ENCODE results near the gene DUSP1. TPM values are rescaled to one million over a fixed set of nuclear protein-coding genes. Genes with fewer than 3 reads are reported as not detected.
"Not testable (repeated sequence)": the region's sequence is repeated elsewhere in the genome, so short reads cannot be mapped to it uniquely, and the experiment has no call there.

The DUSP1 gene
- total RNA-seq, 1 donor from 2014 or later: 382 TPM

DNA sequence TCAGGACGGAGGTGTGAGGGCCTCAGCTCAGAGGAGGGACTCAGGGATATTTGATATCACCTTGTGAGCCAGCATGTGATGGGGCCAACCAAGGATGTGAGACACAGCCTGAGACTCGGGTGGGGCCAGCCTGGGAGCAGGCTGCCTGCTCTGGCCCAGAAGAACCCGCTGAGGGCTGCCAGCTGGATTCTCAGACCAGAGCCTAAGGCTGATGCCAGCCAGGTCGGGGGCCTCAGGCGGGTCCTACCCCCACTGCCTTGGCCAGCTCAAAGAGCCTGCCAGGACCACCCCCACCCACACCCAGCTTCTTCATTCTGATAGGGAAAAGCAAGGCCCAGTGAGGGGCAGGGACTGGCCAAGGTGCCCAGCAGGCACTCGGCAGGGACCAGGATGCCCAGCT is 20.3 kb upstream of the DUSP1 start:
- ATAC-seq: no peak
- no peaks in the 10 kb centered on the region for H3K36me3 ChIP-seq
- intact Hi-C loops (cut with DNase I): no loop called here
- H3K27ac ChIP-seq: no peak overlapping the region
- DNase-seq: no peak
- H3K4me3 ChIP-seq: no peak overlapping the region
- peaks cover 58% of the 10 kb centered on the region for H3K4me1 ChIP-seq
- TF ChIP-seq, protein P1, sequence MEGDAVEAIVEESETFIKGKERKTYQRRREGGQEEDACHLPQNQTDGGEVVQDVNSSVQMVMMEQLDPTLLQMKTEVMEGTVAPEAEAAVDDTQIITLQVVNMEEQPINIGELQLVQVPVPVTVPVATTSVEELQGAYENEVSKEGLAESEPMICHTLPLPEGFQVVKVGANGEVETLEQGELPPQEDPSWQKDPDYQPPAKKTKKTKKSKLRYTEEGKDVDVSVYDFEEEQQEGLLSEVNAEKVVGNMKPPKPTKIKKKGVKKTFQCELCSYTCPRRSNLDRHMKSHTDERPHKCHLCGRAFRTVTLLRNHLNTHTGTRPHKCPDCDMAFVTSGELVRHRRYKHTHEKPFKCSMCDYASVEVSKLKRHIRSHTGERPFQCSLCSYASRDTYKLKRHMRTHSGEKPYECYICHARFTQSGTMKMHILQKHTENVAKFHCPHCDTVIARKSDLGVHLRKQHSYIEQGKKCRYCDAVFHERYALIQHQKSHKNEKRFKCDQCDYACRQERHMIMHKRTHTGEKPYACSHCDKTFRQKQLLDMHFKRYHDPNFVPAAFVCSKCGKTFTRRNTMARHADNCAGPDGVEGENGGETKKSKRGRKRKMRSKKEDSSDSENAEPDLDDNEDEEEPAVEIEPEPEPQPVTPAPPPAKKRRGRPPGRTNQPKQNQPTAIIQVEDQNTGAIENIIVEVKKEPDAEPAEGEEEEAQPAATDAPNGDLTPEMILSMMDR (IDR thresholded peaks at IDR 0.05): no peak
- no peaks in the 10 kb centered on the region for H3K9me3 ChIP-seq
- no peaks in the 10 kb centered on the region for H3K27me3 ChIP-seq

DNA sequence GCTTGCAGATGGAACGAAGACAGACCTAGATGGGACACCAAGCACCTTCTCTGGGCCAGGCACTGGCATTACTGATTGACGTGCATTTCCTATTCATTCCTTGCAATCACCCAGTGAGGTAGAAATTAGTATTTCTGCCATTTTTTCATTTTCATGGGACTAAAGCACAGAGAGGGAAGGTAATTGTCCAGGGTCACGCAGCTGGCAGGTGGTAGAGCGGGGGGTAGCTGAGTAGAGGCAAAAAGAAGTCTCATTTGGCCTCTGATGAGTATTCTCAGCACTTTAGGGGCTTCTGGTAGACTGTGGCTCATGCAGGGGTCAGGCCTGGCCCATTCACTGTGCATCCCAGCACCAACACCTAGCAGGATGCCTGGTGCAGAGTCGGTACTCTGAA is 19.5 kb upstream of the DUSP1 start:
- H3K27me3 ChIP-seq: no peaks in the 10 kb centered on the region
- H3K36me3 ChIP-seq: no peaks in the 10 kb centered on the region
- TF ChIP-seq, protein P1 (IDR thresholded peaks at IDR 0.05): no peak
- ATAC-seq: no peak
- H3K27ac ChIP-seq: peak overlapping the region; percentile 82
- DNase-seq: no peak
- H3K4me3 ChIP-seq: no peak overlapping the region
- intact Hi-C loops (cut with DNase I): no loop called here
- H3K4me1 ChIP-seq: peaks cover 50% of the 10 kb centered on the region
- no peaks in the 10 kb centered on the region for H3K9me3 ChIP-seq

DNA sequence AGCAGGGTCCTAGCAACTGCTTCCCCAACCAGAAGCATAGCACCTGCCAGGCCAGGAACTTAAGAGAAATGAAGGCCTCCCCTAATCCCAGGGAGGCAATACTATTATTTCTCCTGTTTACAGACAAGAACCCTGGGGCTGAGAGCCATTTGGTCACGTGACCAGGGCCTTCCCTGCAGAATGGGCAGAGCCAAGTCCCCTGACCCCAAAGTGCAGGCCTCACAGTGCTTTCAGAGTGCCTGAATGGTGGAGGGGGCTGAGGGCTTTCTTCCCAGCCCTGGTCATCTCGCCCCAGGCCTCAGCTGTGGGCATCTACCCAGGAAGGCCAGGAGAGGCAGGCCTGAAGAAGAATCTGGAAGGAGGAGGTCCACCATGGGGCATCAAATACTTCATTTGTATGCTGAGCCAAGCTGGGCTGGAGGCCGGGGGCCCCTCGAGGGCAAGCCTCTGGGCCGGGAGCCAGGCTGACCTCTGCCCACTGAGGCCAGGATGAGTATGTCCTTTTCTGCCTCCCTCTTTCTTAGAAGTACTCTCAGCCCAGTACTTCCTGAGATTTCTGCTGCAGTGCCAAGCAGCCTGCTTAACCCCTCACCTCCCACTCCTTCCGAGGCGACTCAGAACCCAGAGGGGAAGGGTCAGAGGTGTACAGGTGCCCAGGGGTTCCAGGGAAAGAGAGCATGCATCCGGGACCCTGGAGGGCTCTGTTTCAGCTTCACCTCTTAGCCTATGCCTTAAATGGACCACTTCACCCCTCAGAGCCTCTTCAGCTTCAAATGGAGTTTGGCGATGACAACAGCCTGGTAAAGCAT is 18.9 kb upstream of the DUSP1 start:
- Histone ChIP-seq H3K9me3 (no peaks in the 10 kb centered on the region), H3K27ac (peak overlapping the region; percentile 82), H3K4me3 (no peak overlapping the region), H3K27me3 (no peaks in the 10 kb centered on the region), H3K36me3 (no peaks in the 10 kb centered on the region), H3K4me1 (peaks cover 44% of the 10 kb centered on the region)
- ATAC-seq (peak; percentile 76), DNase-seq (peak; percentile 84)
- TF ChIP-seq, protein P1 (IDR thresholded peaks at IDR 0.05): no peak
- intact Hi-C loops (cut with DNase I): no loop called here

DNA sequence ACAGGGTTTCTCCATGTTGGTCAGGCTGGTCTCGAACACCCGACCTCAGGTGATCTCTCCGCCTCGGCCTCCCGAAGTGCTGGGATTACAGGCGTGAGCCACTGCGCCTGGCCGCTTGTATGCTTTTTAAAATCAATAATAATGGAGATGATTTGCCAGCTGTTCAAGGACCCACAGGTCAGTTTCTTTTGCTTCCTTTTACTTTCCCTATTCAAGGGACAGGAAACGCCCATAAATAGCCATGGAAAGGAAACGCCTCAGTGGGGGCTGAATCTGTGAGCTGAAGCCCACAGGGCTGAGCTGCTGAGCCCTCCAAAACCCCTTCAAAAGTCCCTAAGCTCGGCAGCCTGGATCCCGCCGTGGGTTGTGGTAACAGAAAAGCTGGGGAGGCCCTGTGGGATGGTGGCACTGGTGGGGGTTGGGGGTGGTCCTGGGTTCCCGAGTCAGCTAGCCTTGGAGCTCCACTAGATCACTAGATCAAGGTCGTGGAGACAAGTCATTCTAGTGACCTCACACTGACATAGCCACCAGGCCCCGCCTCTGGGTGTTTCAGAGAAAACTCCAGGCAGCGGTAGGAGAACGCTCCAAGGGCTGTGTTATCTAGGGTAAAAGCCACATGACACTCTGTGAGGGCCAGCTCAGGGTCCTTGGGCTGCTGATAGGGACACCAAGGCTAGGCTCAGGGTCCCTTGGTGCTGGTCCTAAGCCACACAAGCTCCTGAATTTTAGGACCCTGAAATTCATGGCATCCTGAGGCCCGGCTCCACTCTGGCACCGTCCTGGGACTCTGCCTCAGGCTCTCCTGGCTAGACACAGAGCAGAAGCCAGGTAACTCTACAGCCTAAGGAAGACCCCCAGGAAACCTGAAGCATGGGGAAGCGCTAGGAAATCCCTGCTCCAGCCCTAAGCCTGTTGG is 18.0 kb upstream of the DUSP1 start:
- DNase-seq (peak; percentile 71), ATAC-seq (peak; percentile 77)
- Histone ChIP-seq H3K4me3 (no peak overlapping the region), H3K27ac (peak overlapping the region; percentile 82), H3K4me1 (peaks cover 36% of the 10 kb centered on the region), H3K36me3 (no peaks in the 10 kb centered on the region), H3K27me3 (no peaks in the 10 kb centered on the region), H3K9me3 (no peaks in the 10 kb centered on the region)
- TF ChIP-seq, protein P1 (IDR thresholded peaks at IDR 0.05): no peak
- intact Hi-C loops (cut with DNase I): no loop called here

DNA sequence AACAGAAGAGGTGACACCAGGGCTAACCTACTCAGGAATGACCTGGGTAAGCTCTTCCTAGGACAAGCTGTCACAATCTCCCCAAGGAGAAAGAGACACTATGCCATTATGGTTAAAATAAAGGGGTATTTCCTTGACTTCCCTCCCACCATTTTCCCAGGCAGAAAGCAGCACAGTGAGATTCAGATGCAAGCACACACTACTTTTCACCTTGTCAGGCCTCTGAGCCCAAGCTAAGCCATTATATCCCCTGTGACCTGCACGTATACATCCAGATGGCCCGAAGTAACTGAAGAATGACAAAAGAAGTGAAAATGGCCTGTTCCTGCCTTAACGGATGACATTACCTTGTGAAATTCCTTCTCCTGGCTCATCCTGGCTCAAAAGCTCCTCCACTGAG is 16.5 kb upstream of the DUSP1 start:
- peaks cover 36% of the 10 kb centered on the region for H3K4me1 ChIP-seq
- H3K36me3 ChIP-seq; H3K27me3 ChIP-seq; ATAC-seq; H3K4me3 ChIP-seq; DNase-seq; H3K27ac ChIP-seq; intact Hi-C loops (cut with DNase I); H3K9me3 ChIP-seq: not testable (repeated sequence)
